Measurements from ENCODE around the gene SIX1. TPM values are rescaled to one million over a fixed set of nuclear protein-coding genes. Genes with fewer than 3 reads are reported as not detected.

The SIX1 gene
- total RNA-seq, 2 donors from 2014 or later = 0.13 TPM; not detected in 1

GRCh38 chr14:60655898-60656685 lies 6.8 kb upstream of the SIX1 start:
- 1 to 4% methylated on average over 23 to 36 of the region's 36 CpGs for WGBS, 2 experiments (ENCODE audit: insufficient coverage in 1 of 2, insufficient read length in 1 of 2)
- H3K27me3 Mint-ChIP-seq (ENCODE audit: insufficient read depth) = peaks cover 99% of the 10 kb centered on the region
- no peaks in the 10 kb centered on the region for H3K9me3 ChIP-seq (ENCODE audit: control insufficient read depth, low read length)
- no peaks in the 10 kb centered on the region for H3K9me3 Mint-ChIP-seq
- H3K4me1 Mint-ChIP-seq = peaks cover 48% of the 10 kb centered on the region
- peaks cover 9% of the 10 kb centered on the region for H3K4me1 ChIP-seq (ENCODE audit: control insufficient read depth, insufficient read depth, low read length)
- H3K36me3 Mint-ChIP-seq (ENCODE audit: low read depth) = no peaks in the 10 kb centered on the region
- H3K27ac Mint-ChIP-seq = no peak overlapping the region
- peak; percentile 76 for DNase-seq
- no peak overlapping the region for H3K9ac ChIP-seq (ENCODE audit: extremely low read depth, low read length, poor library complexity, severe bottlenecking)
- no peak for TF ChIP-seq CTCF (conservative IDR thresholded peaks at IDR 0.05)
- peak overlapping the region; percentile 84 for H3K4me3 ChIP-seq (ENCODE audit: low read length)
- no peaks in the 10 kb centered on the region for H3K36me3 ChIP-seq (ENCODE audit: control insufficient read depth, insufficient read depth, low read length)
- peaks cover 100% of the 10 kb centered on the region for H3K27me3 ChIP-seq (ENCODE audit: control insufficient read depth, insufficient read depth, low read length, poor library complexity, severe bottlenecking)
- no peak overlapping the region for H3K27ac ChIP-seq (ENCODE audit: low read depth, low read length)
- peak overlapping the region; percentile 77 for H3K4me3 Mint-ChIP-seq

GRCh38 chr14:60655119-60655897 lies 6.0 kb upstream of the SIX1 start:
- peaks cover 99% of the 10 kb centered on the region for H3K27me3 Mint-ChIP-seq (ENCODE audit: insufficient read depth)
- peak overlapping the region; percentile 77 for H3K4me3 Mint-ChIP-seq
- H3K36me3 Mint-ChIP-seq (ENCODE audit: low read depth) = no peaks in the 10 kb centered on the region
- Histone ChIP-seq H3K4me1 (ENCODE audit: control insufficient read depth, insufficient read depth, low read length) (peaks cover 12% of the 10 kb centered on the region), H3K27me3 (ENCODE audit: control insufficient read depth, insufficient read depth, low read length, poor library complexity, severe bottlenecking) (peaks cover 100% of the 10 kb centered on the region), H3K27ac (ENCODE audit: low read depth, low read length) (no peak overlapping the region), H3K9ac (ENCODE audit: extremely low read depth, low read length, poor library complexity, severe bottlenecking) (no peak overlapping the region), H3K36me3 (ENCODE audit: control insufficient read depth, insufficient read depth, low read length) (no peaks in the 10 kb centered on the region), H3K9me3 (ENCODE audit: control insufficient read depth, low read length) (no peaks in the 10 kb centered on the region), H3K4me3 (ENCODE audit: low read length) (peak overlapping the region; percentile 84)
- peaks cover 56% of the 10 kb centered on the region for H3K4me1 Mint-ChIP-seq
- TF ChIP-seq CTCF (conservative IDR thresholded peaks at IDR 0.05) = no peak
- no peaks in the 10 kb centered on the region for H3K9me3 Mint-ChIP-seq
- 2 to 9% methylated on average over 17 to 27 of the region's 29 CpGs for WGBS, 2 experiments (ENCODE audit: insufficient coverage in 1 of 2, insufficient read length in 1 of 2)
- DNase-seq = peak; percentile 74
- H3K27ac Mint-ChIP-seq = no peak overlapping the region

GRCh38 chr14:60654334-60654821 lies 5.1 kb upstream of the SIX1 start:
- H3K4me1 ChIP-seq (ENCODE audit: control insufficient read depth, insufficient read depth, low read length) = peaks cover 12% of the 10 kb centered on the region
- Mint-ChIP-seq H3K27me3 (ENCODE audit: insufficient read depth) (peaks cover 99% of the 10 kb centered on the region), H3K9me3 (no peaks in the 10 kb centered on the region), H3K36me3 (ENCODE audit: low read depth) (no peaks in the 10 kb centered on the region), H3K4me3 (no peak overlapping the region), H3K27ac (no peak overlapping the region), H3K4me1 (peaks cover 62% of the 10 kb centered on the region)
- H3K36me3 ChIP-seq (ENCODE audit: control insufficient read depth, insufficient read depth, low read length) = no peaks in the 10 kb centered on the region
- no peak for TF ChIP-seq CTCF (conservative IDR thresholded peaks at IDR 0.05)
- H3K27me3 ChIP-seq (ENCODE audit: control insufficient read depth, insufficient read depth, low read length, poor library complexity, severe bottlenecking) = peaks cover 100% of the 10 kb centered on the region
- WGBS, 2 experiments (ENCODE audit: insufficient coverage in 1 of 2, insufficient read length in 1 of 2) = 0 to 4% methylated on average over 1 to 3 of the region's 3 CpGs
- no peak overlapping the region for H3K9ac ChIP-seq (ENCODE audit: extremely low read depth, low read length, poor library complexity, severe bottlenecking)
- H3K9me3 ChIP-seq (ENCODE audit: control insufficient read depth, low read length) = no peaks in the 10 kb centered on the region
- H3K4me3 ChIP-seq (ENCODE audit: low read length) = no peak overlapping the region
- DNase-seq = no peak
- H3K27ac ChIP-seq (ENCODE audit: low read depth, low read length) = no peak overlapping the region

All from endodermal cell (in vitro differentiated cells).